ENCODE results near the gene ZSWIM7. TPM values are rescaled to one million over a fixed set of nuclear protein-coding genes. Genes with fewer than 3 reads are reported as not detected.

ZSWIM7 gene
- 15.6 TPM for total RNA-seq

- peak; percentile 93 for DNase-seq
Measured at GRCh38 chr17:15999141-15999973, at the start of gene ZSWIM7, which contains the start of gene TTC19. Gene ZSWIM7, minus strand, starts transcription at chr17:15999704. Its CDS starts 110 bp downstream, at chr17:15999594. Gene TTC19, plus strand, starts transcription at chr17:15999824. Its CDS starts 25 bp downstream, at chr17:15999849.

- DNase-seq, result no peak
Measured at GRCh38 chr17:16048811-16049449, 49.4 kb upstream of the ZSWIM7 start.

GRCh38 chr17:16046966-16047365 is 47.5 kb upstream of the ZSWIM7 start:
- DNase-seq, result no peak

- DNase-seq, result no peak
Measured at GRCh38 chr17:16044487-16044886, 45.0 kb upstream of the ZSWIM7 start.

GRCh38 chr17:16040710-16041251 is 41.3 kb upstream of the ZSWIM7 start:
- no peak for DNase-seq

GRCh38 chr17:16037636-16038035 is 38.1 kb upstream of the ZSWIM7 start:
- DNase-seq, result no peak

GRCh38 chr17:16036261-16036660 is 36.8 kb upstream of the ZSWIM7 start:
- DNase-seq, result no peak

- no peak for DNase-seq
Measured at GRCh38 chr17:16033729-16034349, 34.3 kb upstream of the ZSWIM7 start.

GRCh38 chr17:16027708-16028584 is 28.4 kb upstream of the ZSWIM7 start:
- DNase-seq, result no peak

GRCh38 chr17:16026895-16027294 is 27.4 kb upstream of the ZSWIM7 start:
- no peak for DNase-seq

- no peak for DNase-seq
Measured at GRCh38 chr17:16025202-16025601, 25.7 kb upstream of the ZSWIM7 start.

- DNase-seq, result no peak
Measured at GRCh38 chr17:16023881-16024280, 24.4 kb upstream of the ZSWIM7 start.

GRCh38 chr17:16019347-16019746 is 19.8 kb upstream of the ZSWIM7 start:
- DNase-seq, result no peak

- DNase-seq, result no peak
Measured at GRCh38 chr17:16013943-16014407, 14.5 kb upstream of the ZSWIM7 start.

GRCh38 chr17:16007439-16007838 is 7.9 kb upstream of the ZSWIM7 start:
- no peak for DNase-seq

GRCh38 chr17:16005636-16006035 is 6.1 kb upstream of the ZSWIM7 start:
- DNase-seq, result no peak

- no peak for DNase-seq
Measured at GRCh38 chr17:16003841-16004240, 4.3 kb upstream of the ZSWIM7 start.

GRCh38 chr17:16002708-16003260 is 3.3 kb upstream of the ZSWIM7 start:
- DNase-seq, result no peak

GRCh38 chr17:16001226-16001897 is 1.9 kb upstream of the ZSWIM7 start:
- DNase-seq, result no peak

GRCh38 chr17:15999974-16000827 is 697 bp upstream of the ZSWIM7 start:
- no peak for DNase-seq

Measured in occipital lobe (tissue), 2 donors.